ENCODE measurements around the gene L3MBTL4.
"Not testable (repeated sequence)": the region's sequence is repeated elsewhere in the genome, so short reads cannot be mapped to it uniquely, and the experiment has no call there.

L3MBTL4 gene

DNA sequence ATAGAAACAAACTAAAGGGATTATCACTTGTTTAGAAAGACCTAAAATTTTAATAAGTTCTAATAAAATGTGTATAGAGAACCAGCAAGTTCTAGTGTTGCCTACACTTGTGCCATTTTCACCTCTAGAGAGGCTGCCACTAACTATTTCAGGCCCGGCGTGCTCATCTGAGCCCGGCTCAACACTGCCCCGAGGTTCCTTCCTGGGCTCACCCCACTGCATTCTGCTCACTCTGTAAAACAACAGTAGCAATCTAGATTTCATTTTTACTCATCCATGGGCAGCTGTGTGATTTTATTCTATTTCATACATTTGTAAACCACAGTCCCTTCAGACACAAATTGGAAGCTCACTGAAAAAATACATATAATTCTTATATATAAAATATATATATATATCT, 253.2 kb downstream of the L3MBTL4 start:
- no peak for DNase-seq

DNA sequence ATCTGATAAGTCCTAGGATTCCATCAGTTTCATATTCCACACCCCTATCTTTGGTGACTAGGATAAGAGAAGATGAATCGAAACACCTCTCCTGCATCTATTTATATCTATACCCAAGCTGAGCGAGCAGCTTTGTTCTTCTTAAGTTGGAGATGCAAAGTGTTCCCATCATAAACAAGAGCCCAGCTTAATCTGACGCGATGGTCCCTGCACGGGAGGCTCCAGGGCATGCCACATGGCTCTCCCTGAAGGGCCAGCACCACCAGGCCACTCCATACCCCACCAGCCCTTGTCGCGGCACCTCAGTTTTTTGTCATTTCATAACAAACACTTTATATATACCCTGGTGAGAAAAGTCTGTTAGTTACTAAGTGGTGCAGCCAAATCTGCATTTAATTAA, 255.3 kb downstream of the L3MBTL4 start:
- no peak for DNase-seq

DNA sequence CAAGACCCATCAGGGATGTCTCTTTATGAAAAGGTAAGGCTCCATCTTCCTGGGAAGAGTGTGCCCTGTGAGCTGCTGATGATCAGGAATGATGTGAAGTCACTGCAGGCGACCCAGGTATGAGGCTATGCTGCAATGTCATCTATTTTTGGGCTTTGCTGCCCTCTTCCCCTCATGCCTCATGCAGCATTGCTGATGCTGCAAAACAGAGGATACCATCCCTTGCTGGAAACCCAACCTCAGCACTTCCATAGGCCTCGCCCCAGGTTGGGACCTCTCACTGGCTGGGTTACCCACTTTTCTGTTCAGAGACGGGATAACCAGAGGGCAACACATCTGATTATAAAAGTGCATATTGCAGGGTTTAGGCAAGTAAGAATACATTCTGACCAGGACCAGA, 255.8 kb downstream of the L3MBTL4 start:
- DNase-seq: no peak

DNA sequence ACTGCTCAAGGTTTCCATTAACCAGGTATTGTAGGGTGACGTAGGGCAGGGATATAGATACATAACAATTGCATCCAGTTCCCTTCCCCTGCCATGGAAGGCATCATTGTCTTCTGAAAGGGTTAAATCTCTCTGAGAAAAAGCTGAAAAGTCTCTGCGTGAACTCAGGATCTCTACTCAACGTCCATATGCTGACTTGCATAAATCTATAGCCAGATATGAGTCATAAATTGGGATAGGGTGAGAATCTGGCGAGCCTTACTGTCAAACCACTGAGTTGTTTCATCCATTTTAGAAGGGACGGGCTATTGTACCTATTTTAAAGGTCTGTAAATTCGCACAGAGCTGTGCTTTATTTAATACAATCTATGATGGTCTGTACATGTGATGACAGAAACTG, 258.3 kb downstream of the L3MBTL4 start:
- no peak for DNase-seq

DNA sequence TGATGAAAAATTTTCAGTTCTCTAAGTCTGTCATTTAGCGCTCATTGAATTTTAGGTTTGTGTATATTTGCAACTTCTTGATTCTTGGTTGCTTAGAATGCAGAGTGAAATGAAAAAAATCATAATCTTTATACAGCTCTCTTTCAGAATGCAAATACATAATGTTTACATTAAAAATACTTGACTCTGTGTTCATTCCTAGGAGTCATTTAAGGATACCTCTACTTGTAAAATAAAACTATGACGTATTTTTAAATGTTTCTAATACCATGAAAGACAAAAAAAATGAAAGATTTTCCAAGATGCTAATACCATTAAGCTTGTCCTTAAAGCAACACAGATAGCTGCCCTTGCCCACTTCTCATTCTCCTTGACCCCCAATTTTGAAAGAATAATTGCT, 259.0 kb downstream of the L3MBTL4 start:
- no peak for DNase-seq

DNA sequence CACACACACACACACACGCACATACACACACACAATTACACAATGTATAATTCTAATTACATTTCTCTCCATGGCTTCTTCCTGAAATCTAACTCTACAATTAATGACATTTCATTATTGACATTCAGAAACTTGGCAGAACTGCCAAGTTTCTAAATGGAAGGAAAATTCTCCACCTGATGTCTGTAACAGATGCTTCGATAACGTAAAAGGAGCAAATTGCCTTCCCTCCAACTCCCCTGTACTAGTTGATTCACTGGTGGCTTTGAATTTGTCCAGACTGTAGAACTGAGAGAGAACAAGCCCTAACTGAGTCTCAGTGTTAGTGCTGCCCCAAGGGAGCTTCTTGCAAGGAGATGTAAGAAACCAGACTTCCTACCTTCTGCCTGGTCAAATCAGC, 264.3 kb downstream of the L3MBTL4 start:
- DNase-seq: no peak

DNA sequence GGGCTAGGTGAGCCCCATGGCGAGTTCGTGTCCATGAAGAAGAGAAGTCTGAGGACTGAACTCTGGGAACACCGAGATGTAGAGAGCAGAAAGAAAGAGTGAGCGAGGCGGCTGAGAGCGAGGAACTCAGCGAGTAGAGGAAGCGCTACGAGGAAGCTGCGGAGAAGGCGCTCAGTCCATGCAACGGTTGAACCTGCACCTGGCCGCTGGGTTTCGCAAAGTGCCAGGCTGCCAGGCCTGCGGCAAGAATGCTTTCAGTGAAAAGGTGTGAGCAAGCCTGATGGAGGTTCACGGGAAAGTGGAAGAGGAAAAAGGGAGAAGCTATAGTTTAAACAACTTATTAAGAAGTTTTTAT, 268.4 kb downstream of the L3MBTL4 start:
- DNase-seq: no peak

DNA sequence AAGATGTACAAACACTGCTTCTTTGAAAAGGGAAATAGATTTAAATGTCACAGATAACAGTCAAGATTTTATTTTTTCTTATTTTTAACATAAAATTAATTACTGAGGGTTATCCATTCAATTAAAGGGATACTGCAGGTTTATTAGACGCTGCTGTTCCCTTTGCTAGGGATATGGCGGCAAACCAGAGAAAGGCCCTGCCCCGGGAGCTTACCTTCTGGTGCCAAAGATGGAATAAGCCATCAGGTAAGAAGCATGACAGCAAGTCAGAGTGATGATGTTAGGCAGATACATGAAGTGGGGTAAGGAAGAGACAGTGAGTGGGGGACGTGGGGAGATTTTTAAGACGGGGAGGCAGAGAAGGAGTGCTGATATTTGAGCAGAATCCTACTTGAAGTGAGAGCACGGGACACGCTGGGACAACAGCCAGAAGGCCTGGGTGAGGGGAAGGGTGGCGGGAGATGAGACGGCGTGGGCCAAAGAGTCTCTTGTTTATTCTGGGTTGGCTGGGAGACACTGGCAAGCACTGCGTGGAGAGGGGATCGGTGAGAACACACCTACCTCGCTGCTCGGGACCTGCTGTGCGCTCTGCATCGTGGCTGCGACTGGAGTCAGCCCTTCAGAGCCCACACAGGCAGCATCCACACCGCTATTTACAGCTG, 268.9 kb downstream of the L3MBTL4 start:
- DNase-seq: no peak

DNA sequence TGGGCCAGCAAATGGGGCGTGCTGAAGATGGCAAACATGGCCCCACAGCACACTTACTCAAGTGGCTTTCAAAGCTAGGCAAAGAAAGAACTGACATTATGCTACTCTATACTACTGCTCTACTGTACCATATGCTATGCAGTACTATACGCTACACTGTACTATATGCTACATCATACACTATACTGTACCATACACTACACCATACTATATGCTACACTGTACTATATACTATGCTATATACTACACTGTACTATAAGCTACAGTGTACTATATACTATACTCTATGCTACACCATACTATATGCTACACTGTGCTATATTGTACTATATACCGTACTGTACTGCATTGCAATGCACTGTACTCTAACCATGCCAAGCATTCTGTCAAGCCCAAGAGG, 275.7 kb downstream of the L3MBTL4 start:
- DNase-seq: no peak

DNA sequence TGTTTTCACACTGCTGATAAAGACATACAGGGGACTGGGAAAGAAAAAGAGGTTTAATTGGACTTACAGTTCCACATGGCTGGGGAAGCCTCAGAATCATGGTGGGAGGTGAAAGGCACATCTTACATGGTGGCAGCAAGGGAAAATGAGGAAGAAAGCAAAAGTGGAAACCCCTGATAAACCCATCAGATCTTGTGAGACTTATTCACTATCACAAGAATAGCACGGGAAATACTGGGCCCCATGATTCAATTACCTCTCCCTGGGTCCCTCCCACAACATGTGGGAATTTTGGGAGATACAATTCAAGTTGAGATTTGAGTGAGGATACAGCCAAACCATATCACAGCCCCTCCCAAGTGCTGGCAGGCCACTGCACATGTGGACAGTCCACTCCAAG, 278.8 kb downstream of the L3MBTL4 start:
- DNase-seq: not testable (repeated sequence)

DNA sequence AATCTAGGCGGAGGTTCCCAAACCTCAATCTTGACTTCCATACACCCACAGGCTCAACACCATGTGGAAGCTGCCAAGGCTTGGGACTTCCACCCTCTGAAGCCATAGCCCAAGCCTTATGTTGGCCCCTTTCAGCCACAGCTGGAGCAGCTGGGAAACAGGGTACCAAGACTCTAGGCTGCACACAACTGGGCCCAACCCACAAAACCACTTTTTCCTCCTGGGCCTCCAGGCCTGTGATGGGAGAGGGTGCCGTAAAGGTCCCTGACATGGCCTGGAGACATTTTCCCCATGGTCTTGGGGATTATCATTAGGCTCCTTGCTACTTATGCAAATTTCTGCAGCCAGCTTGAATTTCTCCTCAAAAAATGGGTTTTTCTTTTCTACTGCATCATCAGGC, 279.7 kb downstream of the L3MBTL4 start:
- not testable (repeated sequence) for DNase-seq

DNA sequence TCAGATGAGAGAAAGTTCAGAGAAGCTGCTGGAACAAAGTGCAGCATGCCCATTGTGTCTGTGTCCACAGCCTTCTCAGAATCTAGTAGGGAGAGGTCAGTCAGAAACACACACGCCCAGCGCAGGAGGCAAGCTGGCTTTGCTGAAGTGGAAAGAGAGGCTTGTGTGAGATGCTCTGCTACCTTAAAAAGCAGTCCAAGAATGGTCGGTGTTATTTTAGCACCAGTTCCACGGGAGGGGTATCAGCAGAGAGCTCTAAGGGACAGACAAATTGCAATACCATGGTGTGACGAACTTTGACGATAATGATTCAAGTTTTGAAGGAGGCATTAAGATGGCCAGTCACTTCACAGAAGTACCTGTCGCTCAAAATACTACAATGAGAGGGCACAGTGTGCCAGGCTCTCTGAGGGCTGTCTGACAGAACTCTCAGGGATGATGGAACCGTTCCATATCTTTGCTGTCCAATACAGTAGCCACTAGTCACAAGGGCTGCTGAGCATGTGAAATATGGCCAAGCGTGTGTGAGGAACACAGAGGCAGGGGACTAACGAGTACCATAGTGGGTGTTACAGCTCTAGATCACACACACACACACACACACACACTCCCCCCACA, 281.9 kb downstream of the L3MBTL4 start:
- DNase-seq: no peak

DNA sequence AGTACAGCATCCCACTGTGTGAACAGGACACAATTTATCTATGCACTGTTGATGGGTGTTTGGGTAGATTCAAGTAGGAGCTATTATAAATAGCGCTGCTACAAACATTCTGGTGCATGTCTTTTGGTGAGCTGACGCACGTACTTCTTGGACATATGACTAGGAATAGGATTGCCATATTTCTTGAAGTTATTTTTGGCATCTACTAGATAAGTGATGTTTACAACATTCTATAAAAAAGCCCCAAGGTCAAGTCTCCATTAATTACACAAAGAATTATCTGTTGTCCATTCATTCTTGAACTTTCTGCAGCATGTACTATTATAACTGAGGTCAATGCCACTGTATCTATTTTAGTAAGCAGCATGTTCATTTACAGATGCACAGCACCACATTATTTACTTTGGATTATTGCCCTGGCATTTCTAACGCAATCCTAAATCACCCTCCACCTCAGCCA, 293.9 kb downstream of the L3MBTL4 start:
- no peak for DNase-seq

DNA sequence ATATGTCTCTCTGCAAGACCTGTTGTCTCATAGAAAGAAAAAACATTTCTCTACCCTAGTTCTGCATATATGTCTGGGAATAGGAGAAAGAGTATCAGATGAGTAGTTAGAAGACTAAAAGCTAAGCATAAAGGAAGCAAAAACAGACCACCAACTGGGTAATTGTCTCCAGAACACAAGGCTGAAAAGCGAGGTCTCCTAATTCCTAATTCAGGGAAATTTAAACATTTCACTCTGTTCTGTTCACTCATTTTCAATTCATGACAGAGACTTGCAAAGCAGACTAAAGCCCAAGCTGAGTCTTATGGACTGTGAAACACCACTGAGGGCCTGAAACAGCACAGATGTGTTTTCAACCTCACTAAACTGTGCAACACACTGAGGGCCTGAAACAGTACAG, 294.9 kb downstream of the L3MBTL4 start:
- no peak for DNase-seq

DNA sequence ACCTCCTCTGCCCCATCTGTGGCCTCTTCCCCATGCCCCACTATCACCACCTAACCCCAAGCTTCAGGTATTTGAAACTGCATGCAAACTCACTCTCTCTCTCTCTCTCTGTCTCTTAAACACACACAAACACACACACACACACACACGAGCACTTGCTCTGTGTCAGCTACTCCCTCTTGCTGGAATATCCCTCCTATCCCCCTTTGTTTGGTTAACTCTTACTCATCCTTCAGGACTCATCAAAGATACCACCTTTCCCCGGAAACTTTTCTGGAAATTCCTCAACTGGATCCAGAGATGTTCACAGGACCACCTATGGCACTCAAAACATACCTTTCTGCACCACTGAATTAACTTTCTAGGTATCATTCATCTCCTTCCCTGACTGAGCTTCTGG, 296.6 kb downstream of the L3MBTL4 start:
- DNase-seq: no peak

DNA sequence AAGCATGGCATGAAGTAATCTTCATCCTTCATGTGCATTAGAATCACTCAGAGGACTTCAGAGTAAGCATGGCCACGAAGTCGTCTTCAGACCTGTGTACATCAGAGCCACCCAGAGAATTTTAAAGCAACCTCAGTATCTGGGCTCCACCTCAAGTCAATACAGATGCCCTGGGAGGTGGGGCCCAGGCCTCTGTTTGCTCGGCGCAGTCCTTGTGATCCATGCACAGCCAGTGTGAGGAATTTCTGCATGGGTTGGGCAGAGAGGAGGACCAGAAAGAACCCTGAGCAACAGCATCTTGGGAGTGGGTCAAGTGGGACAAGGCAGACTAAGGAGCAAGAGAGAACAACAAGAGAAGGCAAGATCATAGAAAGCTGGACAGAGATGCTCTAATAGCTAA, 299.0 kb downstream of the L3MBTL4 start:
- no peak for DNase-seq

DNA sequence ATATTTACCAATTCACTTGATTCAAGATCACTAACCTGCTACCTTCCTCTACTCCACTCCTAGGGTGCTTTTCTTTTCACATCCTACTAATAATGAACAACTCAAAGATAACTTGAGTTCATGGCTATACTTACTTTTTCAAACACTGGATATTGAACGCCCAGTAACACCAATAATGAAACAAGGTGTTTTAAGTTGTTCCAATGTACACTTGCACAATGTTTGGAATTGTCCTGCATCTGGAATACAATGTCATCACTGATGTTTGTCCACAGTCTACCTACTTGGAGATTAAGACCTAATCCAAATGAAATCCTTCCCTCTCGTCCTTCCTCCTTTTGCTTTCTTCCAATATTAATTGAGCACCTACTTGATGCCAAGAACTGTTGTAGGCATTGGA, 301.1 kb downstream of the L3MBTL4 start:
- DNase-seq: no peak

DNA sequence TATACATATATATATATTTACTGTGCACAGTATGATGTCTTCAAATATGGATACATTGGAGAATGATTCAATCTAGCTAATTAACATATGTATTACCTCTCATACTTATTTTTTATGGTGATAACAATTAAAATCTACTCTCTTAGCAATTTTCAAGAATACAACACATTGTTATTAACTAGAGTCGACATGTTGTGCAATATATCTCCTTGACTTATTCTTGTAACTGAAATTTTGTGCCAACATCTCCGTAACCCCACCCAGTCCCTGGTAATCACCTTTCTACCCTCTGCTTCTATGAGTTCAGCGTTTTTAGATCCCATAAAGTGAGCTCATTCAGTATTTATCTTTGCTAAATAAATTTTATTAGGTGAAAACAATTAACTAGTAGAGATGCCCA, 303.0 kb downstream of the L3MBTL4 start:
- no peak for DNase-seq

DNA sequence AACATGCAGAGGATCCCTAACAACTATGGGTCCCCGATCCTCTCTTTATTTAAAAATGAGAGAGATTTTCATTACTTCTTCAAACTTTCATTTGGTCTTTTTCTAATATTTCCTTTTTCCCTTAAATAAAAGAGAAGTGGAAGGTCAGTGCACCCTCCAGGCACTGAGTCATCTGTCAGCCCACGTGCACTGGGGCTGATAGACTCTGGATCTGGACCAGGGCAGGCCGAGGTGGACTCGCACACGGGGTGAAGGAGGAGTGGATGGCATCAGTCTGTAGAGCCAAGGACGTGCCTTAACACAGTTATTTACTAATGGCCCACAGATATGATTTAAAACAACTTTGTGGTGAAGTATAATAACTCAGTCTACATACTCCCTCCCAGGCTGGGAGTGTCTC, 305.0 kb downstream of the L3MBTL4 start:
- no peak for DNase-seq

DNA sequence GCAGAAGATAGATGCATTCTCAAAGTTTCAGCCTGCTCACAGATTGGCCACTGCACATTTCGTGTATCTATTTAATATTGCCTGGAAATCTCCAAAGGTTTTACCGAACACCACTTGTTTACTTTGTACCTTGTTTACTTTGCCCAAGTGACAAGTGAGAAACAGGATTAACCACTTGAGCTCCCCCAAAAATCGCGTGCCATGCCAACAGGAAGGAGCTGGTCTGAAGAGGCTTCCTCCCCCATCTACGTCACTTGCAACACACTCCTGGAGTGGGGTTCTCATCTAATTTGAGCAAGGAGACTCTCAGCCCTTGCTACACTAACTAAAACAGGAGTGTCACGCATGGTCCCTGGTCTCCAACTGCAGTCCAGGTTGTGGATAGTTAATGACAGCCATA, 306.9 kb downstream of the L3MBTL4 start:
- no peak for DNase-seq

DNA sequence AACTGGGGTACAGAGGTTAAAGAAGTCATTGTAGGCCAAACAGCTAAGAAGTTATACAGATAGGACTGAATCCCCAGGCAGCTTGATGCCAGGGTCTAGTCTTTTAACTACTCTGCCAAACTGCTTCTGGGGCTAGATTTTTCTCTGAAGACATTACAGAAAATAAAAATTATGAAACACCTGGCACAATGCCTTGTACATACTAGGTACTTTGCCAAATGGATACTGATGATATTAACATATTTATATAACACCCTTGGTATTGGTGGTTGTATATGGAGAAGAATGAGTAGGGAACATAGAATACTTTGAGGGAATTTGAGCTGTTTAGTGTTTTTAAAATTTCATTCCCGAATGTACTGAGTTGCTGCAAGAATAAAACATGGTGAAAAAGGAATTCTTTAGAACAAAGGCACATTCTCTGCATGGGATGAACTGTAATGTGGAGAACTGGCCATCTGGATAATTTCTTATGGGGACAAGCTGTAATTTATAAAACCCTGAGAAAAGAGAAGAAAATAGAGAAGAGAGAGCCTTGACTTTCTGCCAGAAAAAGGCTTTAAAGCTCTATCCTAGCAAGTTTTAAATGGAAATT, 308.5 kb downstream of the L3MBTL4 start:
- DNase-seq: no peak

DNA sequence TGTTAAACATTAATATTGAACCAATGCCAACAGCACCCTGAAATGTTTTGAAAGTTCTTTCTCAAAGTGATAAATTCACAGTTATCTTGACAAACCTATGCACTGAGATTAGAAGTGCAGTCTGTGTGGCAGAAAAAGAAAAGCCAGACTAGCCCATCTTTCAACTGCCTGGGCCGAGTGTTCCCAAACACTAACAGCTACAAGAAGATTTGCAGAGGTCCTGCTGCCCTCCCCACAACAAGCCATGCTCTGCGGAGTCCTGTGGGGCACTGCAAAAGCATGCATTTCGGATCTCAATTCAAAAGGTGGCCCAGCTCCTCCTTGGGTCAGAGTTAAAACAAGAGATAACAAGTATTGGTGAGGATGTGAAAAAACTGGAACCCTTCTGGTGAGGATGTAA, 311.0 kb downstream of the L3MBTL4 start:
- DNase-seq: no peak

DNA sequence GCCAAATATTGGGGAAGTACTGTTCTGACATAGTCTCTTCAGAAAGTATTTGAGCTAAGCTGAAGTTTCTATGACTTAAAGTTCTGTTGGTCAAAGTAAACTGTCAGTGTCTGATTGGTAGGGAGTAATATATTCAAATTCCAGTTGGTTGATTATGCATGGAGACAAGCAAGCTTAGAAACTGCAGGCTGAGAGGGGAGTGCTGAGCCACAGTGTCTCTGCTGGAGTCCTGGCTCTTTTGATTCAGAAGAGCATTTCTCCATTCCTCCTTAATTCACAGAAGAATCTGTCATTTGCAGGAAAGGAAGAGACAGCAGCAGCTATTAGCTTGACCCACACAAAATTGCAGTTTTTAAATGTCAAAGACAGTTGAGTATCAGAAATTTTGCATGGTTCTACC, 318.0 kb downstream of the L3MBTL4 start:
- DNase-seq: no peak

DNA sequence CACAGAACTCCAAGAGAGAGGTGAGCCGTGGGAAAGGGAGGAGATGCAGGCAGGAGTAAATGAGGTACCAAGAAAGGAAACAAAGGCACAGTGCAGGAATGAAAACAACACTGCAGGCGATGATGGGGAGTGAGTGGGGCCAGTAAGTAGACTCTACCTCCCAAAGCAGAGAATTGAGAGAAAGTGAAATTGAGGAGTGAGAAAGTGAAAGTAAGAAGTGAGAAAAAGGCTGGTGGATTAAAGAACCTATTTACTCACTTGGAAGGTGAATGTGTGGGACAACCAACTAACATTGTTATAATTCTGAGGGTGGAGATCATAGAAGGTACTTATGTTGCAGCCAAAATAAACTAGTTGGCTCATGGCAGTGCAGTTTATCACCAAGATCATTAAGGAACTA, 326.3 kb downstream of the L3MBTL4 start:
- no peak for DNase-seq

DNA sequence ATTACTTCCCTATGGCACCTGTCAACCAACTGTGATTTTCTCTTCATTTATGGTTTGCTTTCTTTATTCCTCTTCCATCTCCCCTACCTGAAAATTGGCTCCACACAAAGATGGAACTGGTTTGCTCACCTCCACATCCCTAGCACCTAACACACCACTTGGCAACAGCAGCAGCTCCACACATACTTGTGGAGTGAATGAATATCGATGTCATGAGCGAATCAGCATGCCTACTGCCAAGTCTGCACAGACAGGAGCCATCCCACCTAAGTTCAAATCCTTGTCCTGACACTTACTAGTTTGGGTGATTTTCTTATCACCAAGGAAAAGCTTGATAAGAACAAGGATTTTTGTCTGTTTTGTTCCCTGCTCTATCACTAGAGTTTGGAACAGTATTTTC, 328.0 kb downstream of the L3MBTL4 start:
- no peak for DNase-seq

All from CD4-positive, alpha-beta T cell treated with Interleukin-10 for 1 hour (primary cell).